Astrocyte (in vitro differentiated cells and primary cell): ENCODE results near the gene MAVS.

Source experiments
- CTCF ChIP-seq: IDR thresholded peaks from 2 replicates; pipeline ENCODE4 v1.5.1; 2011; ENCODE audit warnings: low read depth, mild to moderate bottlenecking, inconsistent platforms, low read length, moderate library complexity; ENCODE audit not compliant: insufficient read depth
- EZH2 ChIP-seq: IDR thresholded peaks from 2 replicates; pipeline ENCODE4 v1.6.1; 2012; ENCODE audit warnings: mild to moderate bottlenecking, low read length, inconsistent platforms; ENCODE audit not compliant: insufficient read depth

- TF ChIP-seq CTCF (no peak), EZH2 (no peak)
Observed at GRCh38 chr20:3910853-3911252, 64.2 kb downstream of the MAVS start.
